ENCODE results near the gene KRTAP3-1. TPM values are rescaled to one million over a fixed set of nuclear protein-coding genes. Genes with fewer than 3 reads are reported as not detected.

KRTAP3-1 gene
- total and polyA plus RNA-seq, 2 experiments from 2014 or later = not detected

DNA sequence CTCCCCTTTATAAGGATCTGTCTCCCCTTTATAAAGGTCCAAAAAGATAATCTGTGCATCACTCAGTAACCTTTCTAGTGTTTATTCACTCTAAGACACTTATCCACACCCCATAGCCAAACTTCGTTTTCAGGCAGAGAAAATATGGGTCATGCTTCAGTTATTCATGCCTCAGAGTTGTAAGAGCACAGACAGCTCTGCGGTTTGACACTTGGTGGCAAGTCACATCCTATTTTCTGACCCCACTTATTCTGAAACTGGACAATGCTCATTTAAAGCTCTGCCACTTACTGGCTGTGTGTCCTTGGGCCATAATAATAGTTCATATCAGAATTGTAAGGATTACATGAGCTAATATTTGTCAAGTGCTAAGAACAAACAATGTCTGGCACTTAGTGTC, 40.2 kb upstream of the KRTAP3-1 start (continued):
- TF ChIP-seq, protein P1, sequence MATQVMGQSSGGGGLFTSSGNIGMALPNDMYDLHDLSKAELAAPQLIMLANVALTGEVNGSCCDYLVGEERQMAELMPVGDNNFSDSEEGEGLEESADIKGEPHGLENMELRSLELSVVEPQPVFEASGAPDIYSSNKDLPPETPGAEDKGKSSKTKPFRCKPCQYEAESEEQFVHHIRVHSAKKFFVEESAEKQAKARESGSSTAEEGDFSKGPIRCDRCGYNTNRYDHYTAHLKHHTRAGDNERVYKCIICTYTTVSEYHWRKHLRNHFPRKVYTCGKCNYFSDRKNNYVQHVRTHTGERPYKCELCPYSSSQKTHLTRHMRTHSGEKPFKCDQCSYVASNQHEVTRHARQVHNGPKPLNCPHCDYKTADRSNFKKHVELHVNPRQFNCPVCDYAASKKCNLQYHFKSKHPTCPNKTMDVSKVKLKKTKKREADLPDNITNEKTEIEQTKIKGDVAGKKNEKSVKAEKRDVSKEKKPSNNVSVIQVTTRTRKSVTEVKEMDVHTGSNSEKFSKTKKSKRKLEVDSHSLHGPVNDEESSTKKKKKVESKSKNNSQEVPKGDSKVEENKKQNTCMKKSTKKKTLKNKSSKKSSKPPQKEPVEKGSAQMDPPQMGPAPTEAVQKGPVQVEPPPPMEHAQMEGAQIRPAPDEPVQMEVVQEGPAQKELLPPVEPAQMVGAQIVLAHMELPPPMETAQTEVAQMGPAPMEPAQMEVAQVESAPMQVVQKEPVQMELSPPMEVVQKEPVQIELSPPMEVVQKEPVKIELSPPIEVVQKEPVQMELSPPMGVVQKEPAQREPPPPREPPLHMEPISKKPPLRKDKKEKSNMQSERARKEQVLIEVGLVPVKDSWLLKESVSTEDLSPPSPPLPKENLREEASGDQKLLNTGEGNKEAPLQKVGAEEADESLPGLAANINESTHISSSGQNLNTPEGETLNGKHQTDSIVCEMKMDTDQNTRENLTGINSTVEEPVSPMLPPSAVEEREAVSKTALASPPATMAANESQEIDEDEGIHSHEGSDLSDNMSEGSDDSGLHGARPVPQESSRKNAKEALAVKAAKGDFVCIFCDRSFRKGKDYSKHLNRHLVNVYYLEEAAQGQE (IDR thresholded peaks at IDR 0.05; ENCODE audit: unreplicated experiment) = no peak
- TF ChIP-seq, protein P2, sequence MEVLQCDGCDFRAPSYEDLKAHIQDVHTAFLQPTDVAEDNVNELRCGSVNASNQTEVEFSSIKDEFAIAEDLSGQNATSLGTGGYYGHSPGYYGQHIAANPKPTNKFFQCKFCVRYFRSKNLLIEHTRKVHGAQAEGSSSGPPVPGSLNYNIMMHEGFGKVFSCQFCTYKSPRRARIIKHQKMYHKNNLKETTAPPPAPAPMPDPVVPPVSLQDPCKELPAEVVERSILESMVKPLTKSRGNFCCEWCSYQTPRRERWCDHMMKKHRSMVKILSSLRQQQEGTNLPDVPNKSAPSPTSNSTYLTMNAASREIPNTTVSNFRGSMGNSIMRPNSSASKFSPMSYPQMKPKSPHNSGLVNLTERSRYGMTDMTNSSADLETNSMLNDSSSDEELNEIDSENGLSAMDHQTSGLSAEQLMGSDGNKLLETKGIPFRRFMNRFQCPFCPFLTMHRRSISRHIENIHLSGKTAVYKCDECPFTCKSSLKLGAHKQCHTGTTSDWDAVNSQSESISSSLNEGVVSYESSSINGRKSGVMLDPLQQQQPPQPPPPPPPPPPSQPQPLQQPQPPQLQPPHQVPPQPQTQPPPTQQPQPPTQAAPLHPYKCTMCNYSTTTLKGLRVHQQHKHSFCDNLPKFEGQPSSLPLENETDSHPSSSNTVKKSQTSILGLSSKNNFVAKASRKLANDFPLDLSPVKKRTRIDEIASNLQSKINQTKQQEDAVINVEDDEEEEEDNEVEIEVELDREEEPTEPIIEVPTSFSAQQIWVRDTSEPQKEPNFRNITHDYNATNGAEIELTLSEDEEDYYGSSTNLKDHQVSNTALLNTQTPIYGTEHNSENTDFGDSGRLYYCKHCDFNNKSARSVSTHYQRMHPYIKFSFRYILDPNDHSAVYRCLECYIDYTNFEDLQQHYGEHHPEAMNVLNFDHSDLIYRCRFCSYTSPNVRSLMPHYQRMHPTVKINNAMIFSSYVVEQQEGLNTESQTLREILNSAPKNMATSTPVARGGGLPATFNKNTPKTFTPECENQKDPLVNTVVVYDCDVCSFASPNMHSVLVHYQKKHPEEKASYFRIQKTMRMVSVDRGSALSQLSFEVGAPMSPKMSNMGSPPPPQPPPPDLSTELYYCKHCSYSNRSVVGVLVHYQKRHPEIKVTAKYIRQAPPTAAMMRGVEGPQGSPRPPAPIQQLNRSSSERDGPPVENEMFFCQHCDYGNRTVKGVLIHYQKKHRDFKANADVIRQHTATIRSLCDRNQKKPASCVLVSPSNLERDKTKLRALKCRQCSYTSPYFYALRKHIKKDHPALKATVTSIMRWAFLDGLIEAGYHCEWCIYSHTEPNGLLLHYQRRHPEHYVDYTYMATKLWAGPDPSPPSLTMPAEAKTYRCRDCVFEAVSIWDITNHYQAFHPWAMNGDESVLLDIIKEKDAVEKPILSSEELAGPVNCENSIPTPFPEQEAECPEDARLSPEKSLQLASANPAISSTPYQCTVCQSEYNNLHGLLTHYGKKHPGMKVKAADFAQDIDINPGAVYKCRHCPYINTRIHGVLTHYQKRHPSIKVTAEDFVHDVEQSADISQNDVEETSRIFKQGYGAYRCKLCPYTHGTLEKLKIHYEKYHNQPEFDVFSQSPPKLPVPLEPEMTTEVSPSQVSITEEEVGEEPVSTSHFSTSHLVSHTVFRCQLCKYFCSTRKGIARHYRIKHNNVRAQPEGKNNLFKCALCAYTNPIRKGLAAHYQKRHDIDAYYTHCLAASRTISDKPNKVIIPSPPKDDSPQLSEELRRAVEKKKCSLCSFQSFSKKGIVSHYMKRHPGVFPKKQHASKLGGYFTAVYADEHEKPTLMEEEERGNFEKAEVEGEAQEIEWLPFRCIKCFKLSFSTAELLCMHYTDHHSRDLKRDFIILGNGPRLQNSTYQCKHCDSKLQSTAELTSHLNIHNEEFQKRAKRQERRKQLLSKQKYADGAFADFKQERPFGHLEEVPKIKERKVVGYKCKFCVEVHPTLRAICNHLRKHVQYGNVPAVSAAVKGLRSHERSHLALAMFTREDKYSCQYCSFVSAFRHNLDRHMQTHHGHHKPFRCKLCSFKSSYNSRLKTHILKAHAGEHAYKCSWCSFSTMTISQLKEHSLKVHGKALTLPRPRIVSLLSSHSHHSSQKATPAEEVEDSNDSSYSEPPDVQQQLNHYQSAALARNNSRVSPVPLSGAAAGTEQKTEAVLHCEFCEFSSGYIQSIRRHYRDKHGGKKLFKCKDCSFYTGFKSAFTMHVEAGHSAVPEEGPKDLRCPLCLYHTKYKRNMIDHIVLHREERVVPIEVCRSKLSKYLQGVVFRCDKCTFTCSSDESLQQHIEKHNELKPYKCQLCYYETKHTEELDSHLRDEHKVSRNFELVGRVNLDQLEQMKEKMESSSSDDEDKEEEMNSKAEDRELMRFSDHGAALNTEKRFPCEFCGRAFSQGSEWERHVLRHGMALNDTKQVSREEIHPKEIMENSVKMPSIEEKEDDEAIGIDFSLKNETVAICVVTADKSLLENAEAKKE (CRISPR knock-in tag; IDR thresholded peaks at IDR 0.05) = no peak
- no peak for TF ChIP-seq POLR2AphosphoS5 (IDR thresholded peaks at IDR 0.05; ENCODE audit: low read depth)
- TF ChIP-seq EZH2phosphoT487 (IDR thresholded peaks at IDR 0.05; ENCODE audit: unreplicated experiment) = no peak

DNA sequence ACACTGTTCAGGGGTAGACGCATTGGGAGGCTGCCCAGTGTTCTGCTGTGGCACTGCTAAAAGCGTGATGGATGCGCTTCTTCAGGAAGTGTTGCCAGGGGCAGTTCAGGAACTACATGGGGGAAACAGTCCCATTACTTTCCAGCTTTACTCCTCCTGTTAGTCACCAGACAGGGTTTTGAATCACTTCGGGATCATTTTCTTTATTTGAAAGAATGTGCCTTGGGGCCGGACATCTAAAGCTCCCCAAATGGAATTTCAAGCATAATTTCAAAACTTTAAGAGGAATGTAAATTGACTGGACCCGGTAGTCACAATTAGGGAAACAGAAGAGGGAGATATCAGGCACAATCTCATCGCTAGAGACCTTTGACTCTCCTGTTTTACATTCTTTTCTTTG, 39.5 kb upstream of the KRTAP3-1 start:
- no peak for ATAC-seq
- Histone ChIP-seq H2AFZ (no peak overlapping the region; the same call in 1 of the 2 replicates), H3K79me2 (replicated peaks; ENCODE audit: insufficient read depth) (no peaks in the 10 kb centered on the region), H3F3A (replicated peaks; ENCODE audit: low read depth) (no peaks in the 10 kb centered on the region), H3K27me3 (ENCODE audit: insufficient read depth) (no peaks in the 10 kb centered on the region), H4K20me1 (replicated peaks; ENCODE audit: insufficient read depth) (no peaks in the 10 kb centered on the region), H3K27ac (ENCODE audit: low read depth) (no peak overlapping the region), H3K9me2 (ENCODE audit: insufficient read depth) (no peaks in the 10 kb centered on the region), H3K4me3 (no peak overlapping the region), H3K36me3 (ENCODE audit: insufficient read depth) (no peaks in the 10 kb centered on the region), H3K4me2 (no peak overlapping the region), H3K4me1 (ENCODE audit: insufficient read depth) (peaks cover 8% of the 10 kb centered on the region)
- peaks cover 16% of the 10 kb centered on the region for H3K4me1 Mint-ChIP-seq
- peaks cover 2% of the 10 kb centered on the region; the same call in 1 of the 3 replicates for H3K9me3 Mint-ChIP-seq
- H3K27ac Mint-ChIP-seq = no peak overlapping the region
- no peak for DNase-seq (ENCODE audit: low spot score)
- H3K4me3 Mint-ChIP-seq = no peak overlapping the region
- peaks cover 2% of the 10 kb centered on the region for H3K27me3 Mint-ChIP-seq (ENCODE audit: insufficient read depth, low read depth, poor library complexity)
- H3K36me3 Mint-ChIP-seq (ENCODE audit: low read depth) = 0 out of 3 replicates have a peak, but pooled peaks cover under 1% of the 10 kb centered on the region
- TF ChIP-seq CREB1 (CRISPR knock-in tag; IDR thresholded peaks at IDR 0.05; ENCODE audit: low read depth) (no peak), ZNF331 (CRISPR knock-in tag; IDR thresholded peaks at IDR 0.05; ENCODE audit: low read depth) (no peak), JUNB (IDR thresholded peaks at IDR 0.05; ENCODE audit: unreplicated experiment) (no peak), EZH2phosphoT487 (IDR thresholded peaks at IDR 0.05; ENCODE audit: unreplicated experiment) (no peak), NANOG (IDR thresholded peaks at IDR 0.05; ENCODE audit: borderline replicate concordance) (no peak), STAT1 (IDR thresholded peaks at IDR 0.05; ENCODE audit: unreplicated experiment) (no peak)
- TF ChIP-seq, protein P3, sequence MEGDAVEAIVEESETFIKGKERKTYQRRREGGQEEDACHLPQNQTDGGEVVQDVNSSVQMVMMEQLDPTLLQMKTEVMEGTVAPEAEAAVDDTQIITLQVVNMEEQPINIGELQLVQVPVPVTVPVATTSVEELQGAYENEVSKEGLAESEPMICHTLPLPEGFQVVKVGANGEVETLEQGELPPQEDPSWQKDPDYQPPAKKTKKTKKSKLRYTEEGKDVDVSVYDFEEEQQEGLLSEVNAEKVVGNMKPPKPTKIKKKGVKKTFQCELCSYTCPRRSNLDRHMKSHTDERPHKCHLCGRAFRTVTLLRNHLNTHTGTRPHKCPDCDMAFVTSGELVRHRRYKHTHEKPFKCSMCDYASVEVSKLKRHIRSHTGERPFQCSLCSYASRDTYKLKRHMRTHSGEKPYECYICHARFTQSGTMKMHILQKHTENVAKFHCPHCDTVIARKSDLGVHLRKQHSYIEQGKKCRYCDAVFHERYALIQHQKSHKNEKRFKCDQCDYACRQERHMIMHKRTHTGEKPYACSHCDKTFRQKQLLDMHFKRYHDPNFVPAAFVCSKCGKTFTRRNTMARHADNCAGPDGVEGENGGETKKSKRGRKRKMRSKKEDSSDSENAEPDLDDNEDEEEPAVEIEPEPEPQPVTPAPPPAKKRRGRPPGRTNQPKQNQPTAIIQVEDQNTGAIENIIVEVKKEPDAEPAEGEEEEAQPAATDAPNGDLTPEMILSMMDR (conservative IDR thresholded peaks at IDR 0.05; ENCODE audit: low read depth in 2 of 2) = no peak
- TF ChIP-seq, protein P4, sequence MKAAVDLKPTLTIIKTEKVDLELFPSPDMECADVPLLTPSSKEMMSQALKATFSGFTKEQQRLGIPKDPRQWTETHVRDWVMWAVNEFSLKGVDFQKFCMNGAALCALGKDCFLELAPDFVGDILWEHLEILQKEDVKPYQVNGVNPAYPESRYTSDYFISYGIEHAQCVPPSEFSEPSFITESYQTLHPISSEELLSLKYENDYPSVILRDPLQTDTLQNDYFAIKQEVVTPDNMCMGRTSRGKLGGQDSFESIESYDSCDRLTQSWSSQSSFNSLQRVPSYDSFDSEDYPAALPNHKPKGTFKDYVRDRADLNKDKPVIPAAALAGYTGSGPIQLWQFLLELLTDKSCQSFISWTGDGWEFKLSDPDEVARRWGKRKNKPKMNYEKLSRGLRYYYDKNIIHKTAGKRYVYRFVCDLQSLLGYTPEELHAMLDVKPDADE (IDR thresholded peaks at IDR 0.05) = no peak
